HG03342 (cell line): ENCODE measurements around the gene ABHD12.

ENCODE experiments used
- ATAC-seq: cut with Tn5 transposase; IDR thresholded peaks from one replicate; pipeline ENCODE4 v1.9.1; 2021; ENCODE audit warnings: mild to moderate bottlenecking, moderate library complexity; ENCODE audit not compliant: unreplicated experiment

The ABHD12 gene

DNA sequence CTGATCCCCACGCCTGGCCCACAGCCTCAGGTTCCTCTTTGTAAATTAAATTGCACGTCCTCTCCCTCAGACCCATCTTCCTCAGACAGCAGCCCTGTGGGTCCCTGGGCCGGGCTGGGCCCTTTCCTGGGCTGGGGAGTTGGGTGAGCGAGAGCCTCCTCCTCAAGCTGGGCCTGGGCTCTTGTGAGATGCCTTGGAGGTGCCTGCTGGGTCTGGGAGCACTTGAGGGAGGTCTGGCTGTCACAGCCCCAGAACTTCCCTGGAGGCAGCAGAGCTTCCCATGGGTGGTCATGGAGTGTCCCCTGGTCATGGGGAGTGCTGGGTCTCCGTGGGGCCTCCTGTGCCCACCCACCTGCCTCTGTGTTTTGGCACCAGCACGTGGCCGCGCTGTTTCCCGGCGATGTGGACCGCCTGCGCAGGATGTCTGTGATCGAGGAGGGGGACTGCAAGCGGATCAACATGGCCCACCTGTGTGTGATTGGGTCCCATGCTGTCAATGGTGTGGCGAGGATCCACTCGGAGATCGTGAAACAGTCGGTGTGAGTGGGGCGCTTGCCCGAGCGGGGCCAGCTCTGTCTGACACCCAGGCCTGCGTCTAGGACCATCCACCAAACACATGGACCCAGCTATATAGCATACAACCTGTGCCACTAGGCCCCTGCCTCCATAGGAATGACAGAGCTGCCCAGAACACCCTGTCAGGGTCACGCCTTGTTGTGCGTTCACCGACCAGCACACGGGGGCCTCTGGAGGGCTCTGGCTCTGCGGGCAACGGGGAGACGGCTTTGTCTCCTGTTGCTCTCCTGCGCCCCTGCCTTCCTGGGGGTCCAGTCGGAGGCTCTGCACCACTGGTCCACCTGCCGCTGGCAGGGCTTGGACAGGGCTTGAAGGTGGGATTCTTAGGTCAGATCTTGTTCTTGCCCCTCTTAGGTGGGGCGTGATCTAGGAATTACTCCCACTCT, 109.8 kb downstream of the ABHD12 start:
- no peak for ATAC-seq

- no peak for ATAC-seq
Measured at GRCh38 chr20:25280051-25280573, 110.5 kb downstream of the ABHD12 start.

DNA sequence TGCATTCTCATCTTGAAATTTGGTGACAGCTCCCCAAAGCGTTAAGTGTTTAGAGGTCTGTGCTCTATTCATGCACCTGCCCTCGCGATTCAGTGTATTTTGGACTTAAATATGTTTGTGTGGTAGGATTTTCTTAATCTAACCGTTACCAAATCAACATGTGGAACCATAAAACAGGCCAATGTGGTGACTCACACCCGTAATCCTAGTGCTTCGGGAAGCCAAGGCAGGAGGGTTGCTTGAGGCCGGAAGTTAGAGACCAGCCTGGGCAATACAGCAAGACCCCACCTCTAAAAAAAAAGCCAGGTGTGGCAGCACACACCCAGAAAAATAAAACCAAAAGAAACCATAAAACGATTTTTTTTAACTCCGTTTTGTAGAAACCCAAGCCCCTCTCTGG, 111.2 kb downstream of the ABHD12 start:
- ATAC-seq, result no peak

- no peak for ATAC-seq
Measured at GRCh38 chr20:25278636-25279361, 111.8 kb downstream of the ABHD12 start.

DNA sequence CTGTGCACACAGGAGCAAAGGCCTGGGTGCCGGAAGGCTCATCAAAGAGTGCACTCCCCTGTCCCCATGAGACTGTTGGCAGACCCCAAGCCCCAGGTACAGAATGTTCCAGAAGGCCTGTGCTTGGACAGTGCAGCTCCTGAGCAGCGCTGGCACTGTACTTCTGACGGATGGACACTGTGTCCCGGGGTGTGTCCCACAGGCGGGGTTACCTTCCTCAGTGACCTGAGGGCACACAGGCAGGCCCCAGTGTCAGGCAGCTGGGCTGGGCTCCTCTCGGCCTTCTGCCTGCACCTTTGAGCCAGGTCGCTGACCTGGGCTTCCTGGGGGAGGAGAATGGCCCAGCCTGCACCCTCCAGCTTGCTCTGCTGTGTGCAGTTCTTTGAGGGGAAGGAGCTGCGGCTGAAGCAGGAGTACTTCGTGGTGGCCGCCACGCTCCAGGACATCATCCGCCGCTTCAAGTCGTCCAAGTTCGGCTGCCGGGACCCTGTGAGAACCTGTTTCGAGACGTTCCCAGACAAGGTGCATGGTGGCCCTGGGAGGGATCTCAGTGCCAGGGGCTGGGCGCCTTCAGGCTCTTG, 112.6 kb downstream of the ABHD12 start:
- ATAC-seq, result no peak

DNA sequence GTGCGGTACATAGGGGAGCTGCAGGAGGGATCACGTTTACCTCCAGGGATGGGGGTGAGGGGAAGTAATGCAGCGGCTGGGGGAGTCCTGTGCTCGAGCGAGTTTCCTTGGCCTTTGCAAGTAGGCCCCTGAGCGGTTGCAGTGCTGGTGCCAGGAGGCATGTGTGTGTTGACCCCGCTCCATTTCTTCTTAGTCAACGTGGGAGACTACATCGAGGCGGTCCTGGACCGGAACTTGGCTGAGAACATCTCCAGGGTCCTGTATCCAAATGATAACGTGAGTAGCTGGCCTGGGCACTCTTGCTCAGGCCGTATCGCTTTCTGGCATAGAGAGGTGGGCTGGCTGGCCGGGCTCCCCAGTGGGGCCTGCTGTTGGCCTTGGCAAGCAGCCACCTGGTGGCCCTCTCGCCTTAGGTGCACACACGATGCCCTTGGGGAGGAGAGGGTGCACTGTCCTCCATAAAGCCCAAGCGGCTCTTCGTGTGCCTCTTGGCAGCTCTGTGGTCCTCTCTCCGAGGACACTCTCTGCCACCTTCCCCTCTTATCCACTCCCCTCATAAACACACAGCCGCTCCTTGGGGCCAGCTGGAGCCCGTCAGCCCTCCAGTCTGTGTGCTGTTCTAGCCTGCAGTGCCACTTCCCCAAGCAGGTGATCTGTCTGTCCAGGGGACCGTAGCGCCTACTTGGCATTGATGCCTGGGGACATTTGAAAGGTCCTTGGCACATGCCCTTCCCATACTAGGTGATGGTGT, 113.4 kb downstream of the ABHD12 start:
- ATAC-seq, result no peak

GRCh38 chr20:25276533-25277050, 114.0 kb downstream of the ABHD12 start:
- ATAC-seq, result no peak

DNA sequence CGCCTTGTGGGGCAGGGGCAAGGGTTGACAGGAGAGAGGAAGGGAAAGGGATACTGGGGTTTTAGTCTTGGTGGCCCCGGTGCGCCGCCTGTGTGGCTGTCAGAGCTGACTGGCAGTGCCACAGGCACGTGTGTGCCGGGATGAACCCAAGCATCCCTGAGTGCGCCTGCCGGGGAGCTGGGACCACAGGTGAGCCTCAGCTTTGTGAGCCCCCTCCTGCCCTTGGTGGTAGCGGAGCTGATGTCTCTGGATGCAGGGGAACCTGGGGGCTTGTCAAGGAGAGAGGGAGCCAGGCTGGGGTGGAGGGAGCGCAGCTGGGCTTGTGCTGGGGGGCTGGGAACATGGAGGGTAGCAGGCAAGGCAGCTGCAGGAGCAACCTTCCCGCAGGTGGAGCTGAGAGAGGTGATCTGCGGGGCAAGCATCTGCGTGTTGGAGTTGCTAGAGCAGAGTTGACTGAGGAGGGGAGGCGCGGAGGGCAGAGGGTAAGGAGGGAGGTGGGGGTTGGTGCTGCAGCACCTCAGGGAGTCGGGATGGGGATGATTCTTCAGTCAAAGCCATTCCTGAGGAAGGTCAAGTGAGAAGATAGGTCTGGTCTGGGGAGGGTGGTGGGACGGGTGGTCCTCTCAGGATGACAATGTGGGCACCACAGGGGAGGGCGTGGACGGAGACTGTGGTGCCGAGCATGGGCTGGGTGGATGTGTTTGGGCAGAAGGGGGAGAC, 114.7 kb downstream of the ABHD12 start:
- ATAC-seq, result no peak

GRCh38 chr20:25274891-25275812, 115.5 kb downstream of the ABHD12 start:
- no peak for ATAC-seq

DNA sequence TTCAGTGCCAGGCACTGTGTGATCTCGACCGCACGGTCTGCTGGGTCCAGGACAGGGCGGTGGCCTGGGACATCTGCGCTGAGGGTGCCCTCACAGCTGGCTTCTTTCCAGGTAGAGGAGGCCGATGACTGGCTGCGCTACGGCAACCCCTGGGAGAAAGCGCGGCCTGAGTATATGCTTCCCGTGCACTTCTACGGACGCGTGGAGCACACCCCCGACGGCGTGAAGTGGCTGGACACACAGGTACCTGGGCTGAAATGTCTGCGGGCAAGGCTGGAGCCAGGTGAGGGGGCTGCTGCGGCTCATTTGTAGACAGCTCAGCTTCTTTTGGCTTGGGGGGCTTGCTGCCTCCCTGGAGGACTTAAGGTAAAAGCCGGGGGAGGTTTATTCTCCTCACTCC, 116.2 kb downstream of the ABHD12 start:
- no peak for ATAC-seq

GRCh38 chr20:25273541-25274358, 116.9 kb downstream of the ABHD12 start:
- no peak for ATAC-seq

- ATAC-seq, result no peak
Measured at GRCh38 chr20:25273046-25273445, 117.6 kb downstream of the ABHD12 start.

- ATAC-seq, result no peak
Measured at GRCh38 chr20:25272223-25273000, 118.2 kb downstream of the ABHD12 start.

DNA sequence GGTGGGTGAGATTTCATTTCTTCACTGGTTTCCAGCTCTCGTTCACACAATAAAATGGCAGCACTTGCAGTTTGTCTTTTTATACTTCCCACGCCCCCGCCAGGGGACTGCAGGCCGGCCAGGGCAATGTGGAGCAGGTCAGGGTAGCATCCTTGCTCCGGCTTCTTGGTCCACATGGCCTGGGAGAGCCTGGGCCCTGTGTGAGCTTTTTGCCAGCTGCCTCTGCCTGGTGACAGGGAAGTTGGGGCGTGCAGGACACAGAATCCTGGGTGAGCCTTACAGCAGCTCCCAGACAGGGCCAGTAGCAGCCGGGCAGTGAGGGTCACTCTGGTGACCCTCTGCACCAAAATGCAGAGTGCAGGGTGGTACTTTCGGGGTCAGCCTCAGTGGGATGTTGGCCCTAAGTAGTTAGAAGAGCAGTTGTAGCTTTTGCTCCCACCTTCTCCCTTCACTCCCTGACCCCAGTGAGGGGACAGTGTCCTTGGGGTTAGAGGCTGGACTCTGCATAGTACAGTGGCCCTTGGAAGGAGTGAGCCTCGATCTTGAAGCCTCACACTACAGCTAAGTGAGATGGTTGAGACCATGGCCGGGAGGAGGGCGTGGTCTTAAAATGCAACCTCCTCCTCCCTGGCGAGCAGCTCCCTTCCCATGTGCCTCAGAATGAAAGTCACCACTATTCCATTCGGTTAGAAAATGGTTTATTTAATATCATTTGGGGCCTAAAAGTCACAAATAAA, 119.0 kb downstream of the ABHD12 start:
- ATAC-seq, result no peak

DNA sequence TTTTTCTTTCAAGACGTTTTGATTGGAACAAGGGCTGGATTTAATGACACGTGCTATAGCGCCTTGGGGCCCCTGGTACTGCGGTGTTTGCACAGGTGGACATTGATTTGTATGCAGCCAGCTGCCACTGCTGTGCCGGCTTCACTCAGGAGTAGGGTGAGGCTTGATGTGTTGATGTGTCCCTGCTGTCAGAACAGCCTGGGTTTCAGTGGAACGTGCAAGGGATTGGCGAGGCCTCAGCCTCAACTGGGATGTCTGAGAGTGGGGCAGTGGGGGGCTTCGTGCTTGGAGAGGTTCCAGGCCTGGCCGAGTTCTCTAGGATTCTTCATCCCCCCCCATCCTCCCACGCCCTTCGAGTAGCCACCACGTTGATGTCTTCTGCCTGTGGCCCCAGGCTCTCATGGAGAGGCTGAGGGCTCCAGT, 119.8 kb downstream of the ABHD12 start:
- ATAC-seq, result no peak

GRCh38 chr20:25269833-25270170, 120.8 kb downstream of the ABHD12 start:
- ATAC-seq, result no peak
